HCT116 (cell line): ENCODE measurements around the gene GALNT16. TPM values are rescaled to one million over a fixed set of nuclear protein-coding genes. Genes with fewer than 3 reads are reported as not detected.

ENCODE experiments used
- ATAC-seq: fragments of 200-7000 bp; cut with Tn5 transposase; 2 replicates; pipeline ENCODE4 v1.9.1; 2020; ENCODE audit warnings: mild to moderate bottlenecking, moderate library complexity
- BruUV-seq: library from RNA; stranded (reverse); fragments of 400-500 nt; replicated peaks from 2 replicates; lab custom pipeline; 2021; lab: Mats Ljungman, UMichigan
- CTCF ChIA-PET: fragments of 300-600 bp; sonication (Branson Sonifier 250); formaldehyde crosslinking; loops from one replicate; lab custom pipeline; 2021; ENCODE audit warnings: antibody characterized with exemption; lab: Charles Lee
- POLR2A ChIA-PET: fragments of 300-600, 350-600 bp; sonication (Branson Sonifier 250); formaldehyde crosslinking; loops from one replicate; lab custom pipeline; 2021; ENCODE audit warnings: antibody characterized with exemption; lab: Charles Lee
- RAD21 ChIA-PET, 2 experiments: fragments of 300-600 bp; sonication (Branson Sonifier 250); formaldehyde crosslinking; loops; one replicate each; lab custom pipeline; 2023; ENCODE audit warnings: low total read pairs in 2 of 2; ENCODE audit not compliant: uncharacterized antibody in 2 of 2, unreplicated experiment in 2 of 2, low non-redundant PET in 1 of 2; lab: Charles Lee
- DNase-seq: peaks from one replicate; pipeline ENCODE4 v3.0.0-alpha.2; 2010; ENCODE audit warnings: low read depth, low spot score
- H2AFZ ChIP-seq: fragments of 200-600 bp; shearing (Covaris generic), sonication (generic); 2 replicates; pipeline ENCODE4 v1.6.1; 2017; ENCODE audit warnings: low read depth, mixed run types, mixed read lengths, antibody characterized with exemption, low read length; ENCODE audit not compliant: poor library complexity, severe bottlenecking
- H3K27ac ChIP-seq: 2 replicates; pipeline ENCODE4 v1.5.1; 2012; ENCODE audit warnings: low read depth, low read length
- H3K27me3 ChIP-seq: fragments of 200-600 bp; sonication (generic); 2 replicates; pipeline ENCODE4 v1.6.1; 2016; ENCODE audit warnings: mixed run types, low read length, mixed read lengths; ENCODE audit not compliant: insufficient read depth
- H3K36me3 ChIP-seq, 2 experiments: fragments of 200-500 bp in 1 of 2; fragments of 200-600 bp in 1 of 2; sonication (Bioruptor generic) in 1 of 2; sonication (generic) in 1 of 2; 2 replicates each; pipeline versions ENCODE4 v1.5.1 to v1.6.1; 2014 to 2016; ENCODE audit warnings: low read length in 2 of 2, inconsistent platforms in 1 of 2, mixed read lengths in 1 of 2, mixed run types in 1 of 2; ENCODE audit not compliant: insufficient read depth in 2 of 2, control insufficient read depth in 1 of 2
- H3K4me1 ChIP-seq, 2 experiments: fragments of 200-600 bp in 1 of 2; sonication (generic) in 1 of 2; 2 replicates each; pipeline versions ENCODE4 v1.5.1 to v1.6.1; 2012 to 2017; ENCODE audit warnings: low read length in 2 of 2, inconsistent platforms in 1 of 2, mild to moderate bottlenecking in 1 of 2, mixed read lengths in 1 of 2, mixed run types in 1 of 2, moderate library complexity in 1 of 2; ENCODE audit not compliant: insufficient read depth in 2 of 2, control insufficient read depth in 1 of 2
- H3K4me2 ChIP-seq: fragments of 200-600 bp; sonication (generic); 2 replicates; pipeline ENCODE4 v1.6.1; 2017; ENCODE audit warnings: mixed run types, low read length, mixed read lengths
- H3K4me3 ChIP-seq, 2 experiments: fragments of 200-600 bp in 1 of 2; sonication (generic) in 1 of 2; replicated peaks in 1 of 2; 2 replicates each; pipeline ENCODE4 v1.5.1; 2011 to 2016; ENCODE audit warnings: low read length in 2 of 2, control low read depth in 1 of 2, low read depth in 1 of 2, mild to moderate bottlenecking in 1 of 2, mixed read lengths in 1 of 2, mixed run types in 1 of 2
- H3K79me2 ChIP-seq: fragments of 200-600 bp; sonication (generic); 2 replicates; pipeline ENCODE4 v1.6.1; 2017; ENCODE audit warnings: mild to moderate bottlenecking, mixed run types, low read length, moderate library complexity, mixed read lengths; ENCODE audit not compliant: insufficient read depth
- H3K9ac ChIP-seq: fragments of 200-600 bp; sonication (generic); 2 replicates; pipeline ENCODE4 v1.6.1; 2016; ENCODE audit warnings: low read length, mixed read lengths
- H3K9me2 ChIP-seq: fragments of 200-600 bp; sonication (generic), shearing (Covaris generic); 2 replicates; pipeline ENCODE4 v1.6.1; 2017; ENCODE audit warnings: mixed run types, mild to moderate bottlenecking, moderate library complexity; ENCODE audit not compliant: insufficient read depth
- H3K9me3 ChIP-seq, 2 experiments: fragments of 200-500 bp in 1 of 2; fragments of 200-600 bp in 1 of 2; sonication (Bioruptor generic) in 1 of 2; sonication (generic) in 1 of 2; 2 replicates each; pipeline ENCODE4 v1.6.1; 2014 to 2017; ENCODE audit warnings: low read length in 2 of 2, mixed read lengths in 2 of 2, inconsistent platforms in 1 of 2, low read depth in 1 of 2, mild to moderate bottlenecking in 1 of 2, mixed run types in 1 of 2, moderate library complexity in 1 of 2; ENCODE audit not compliant: control insufficient read depth in 1 of 2, insufficient read depth in 1 of 2
- H4K20me1 ChIP-seq: fragments of 200-600 bp; sonication (generic), shearing (Covaris generic); 2 replicates; pipeline ENCODE4 v1.6.1; 2017; ENCODE audit warnings: mixed run types, mild to moderate bottlenecking, moderate library complexity; ENCODE audit not compliant: insufficient read depth
- CBX3 ChIP-seq: IDR thresholded peaks from 2 replicates; pipeline ENCODE4 v1.6.1; 2012; ENCODE audit warnings: low read depth
- CEBPB ChIP-seq: IDR thresholded peaks from 2 replicates; pipeline ENCODE4 v1.6.1; 2012; ENCODE audit warnings: low read depth
- CTCF ChIP-seq, 3 experiments: fragments of 200-600 bp in 1 of 3; sonication (generic) in 1 of 3; IDR thresholded peaks in 2 of 3; conservative IDR thresholded peaks in 1 of 3; 2 replicates each; pipeline ENCODE4 v1.5.1; 2012 to 2017; ENCODE audit warnings: low read depth in 2 of 3, low read length in 2 of 3, antibody characterized with exemption in 1 of 3, borderline replicate concordance in 1 of 3, control low read depth in 1 of 3, mild to moderate bottlenecking in 1 of 3, mixed read lengths in 1 of 3, mixed run types in 1 of 3, moderate library complexity in 1 of 3; ENCODE audit not compliant: insufficient read depth in 1 of 3
- EZH2 ChIP-seq: fragments of 200-600 bp; sonication (generic); IDR thresholded peaks from 2 replicates; pipeline ENCODE4 v1.6.1; 2017; ENCODE audit warnings: antibody characterized with exemption, mixed run types
- EZH2phosphoT487 ChIP-seq: fragments of 200-600 bp; IDR thresholded peaks from 2 replicates; pipeline ENCODE4 v1.6.1; 2018; ENCODE audit warnings: antibody characterized with exemption, borderline replicate concordance
- FOSL1 ChIP-seq: IDR thresholded peaks from 2 replicates; pipeline ENCODE4 v1.6.1; 2012; ENCODE audit warnings: low read depth
- JUND ChIP-seq: IDR thresholded peaks from 2 replicates; pipeline ENCODE4 v1.6.1; 2012
- POLR2A ChIP-seq: IDR thresholded peaks from 2 replicates; pipeline ENCODE4 v1.7.0; 2011; ENCODE audit warnings: borderline replicate concordance; ENCODE audit not compliant: insufficient read depth, insufficient read length; ENCODE audit errors: extremely low read depth
- RAD21 ChIP-seq: IDR thresholded peaks from 2 replicates; pipeline ENCODE4 v1.6.1; 2012; ENCODE audit warnings: low read depth, mild to moderate bottlenecking
- REST ChIP-seq: IDR thresholded peaks from 2 replicates; pipeline ENCODE4 v1.6.1; 2012; ENCODE audit warnings: low read depth
- SP1 ChIP-seq: IDR thresholded peaks from 2 replicates; pipeline ENCODE4 v1.6.1; 2012; ENCODE audit warnings: low read depth
- SRF ChIP-seq: IDR thresholded peaks from 2 replicates; pipeline ENCODE4 v1.6.1; 2012; ENCODE audit warnings: low read depth
- TCF7L2 ChIP-seq: IDR thresholded peaks from 2 replicates; pipeline ENCODE4 v1.7.0; 2011; ENCODE audit warnings: borderline replicate concordance, inconsistent platforms; ENCODE audit not compliant: insufficient read depth, insufficient read length; ENCODE audit errors: extremely low read depth
- ZNF274 ChIP-seq: fragments of 200-500 bp; sonication (Bioruptor generic); IDR thresholded peaks from 2 replicates; pipeline ENCODE4 v1.6.1; 2014; ENCODE audit warnings: mild to moderate bottlenecking, low read depth, low read length, inconsistent platforms
- intact Hi-C: fragments of 100-400 bp; cut with micrococcal nuclease; formaldehyde crosslinking; loops from 2 replicates; pipeline ENCODE4 v1.10.0; 2022
- total RNA-seq: library from RNA; stranded (reverse); gene quantifications from one replicate; pipeline ENCODE4 v1.2.1, GENCODE V29; 2021; ENCODE audit not compliant: unreplicated experiment

The GALNT16 gene
- total RNA-seq, 1 experiment from 2014 or later: 0.32 TPM

DNA sequence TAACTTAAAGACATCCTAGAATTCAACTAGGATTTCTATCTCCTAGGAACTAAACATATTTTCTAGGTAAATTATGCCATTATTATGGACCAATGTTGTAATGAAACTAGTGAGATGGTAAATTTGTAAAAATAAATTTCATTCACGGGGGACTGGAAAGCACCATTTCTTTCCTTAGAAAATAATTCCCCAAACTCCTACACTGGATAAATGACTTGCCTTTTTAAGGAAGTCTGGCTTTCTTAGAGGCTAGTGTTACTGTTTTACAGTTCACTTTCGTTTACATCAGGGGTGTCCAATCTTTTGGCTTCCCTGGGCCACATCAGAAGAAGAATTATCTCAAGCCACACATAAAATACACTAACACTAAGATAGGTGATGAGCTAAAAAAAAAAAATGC is 141.9 kb downstream of the GALNT16 start:
- intact Hi-C loops: no loop called here
- Histone ChIP-seq H3K4me1 (peaks cover 12 to 14% of the 10 kb centered on the region in 2 experiments; a peak in 3 of 4 replicates), H3K27ac (no peak overlapping the region), H3K9me3 (no peaks in the 10 kb centered on the region), H4K20me1 (peaks cover 2% of the 10 kb centered on the region; the same call in 1 of the 2 replicates), H3K36me3 (no peaks in the 10 kb centered on the region), H3K4me3 (no peak overlapping the region), H3K9ac (no peak overlapping the region), H3K9me2 (no peaks in the 10 kb centered on the region), H3K4me2 (no peak overlapping the region), H3K79me2 (peaks cover 97% of the 10 kb centered on the region), H3K27me3 (no peaks in the 10 kb centered on the region), H2AFZ (no peak overlapping the region)
- ATAC-seq (no peak), DNase-seq (no peak)
- no TSS peak for BruUV-seq
- POLR2A ChIA-PET: no interaction called here
- no peak for TF ChIP-seq CTCF (IDR thresholded peaks at IDR 0.05 in 2 of 3, conservative IDR thresholded peaks at IDR 0.05 in 1 of 3; ENCODE audit: borderline replicate concordance in 1 of 3, insufficient read depth in 1 of 3, low read depth in 2 of 3, low read length in 2 of 3)
- TF ChIP-seq CBX3: no peak
- TF ChIP-seq TCF7L2: no peak
- no peak for TF ChIP-seq POLR2A
- TF ChIP-seq EZH2: no peak
- TF ChIP-seq SRF: no peak
- CTCF ChIA-PET: no interaction called here
- RAD21 ChIA-PET: no interaction called here

- BruUV-seq: no TSS peak
- H3K9ac ChIP-seq: no peak overlapping the region
- CTCF ChIA-PET: no interaction called here
- DNase-seq (no peak), ATAC-seq (no peak)
- no peaks in the 10 kb centered on the region for H3K36me3 ChIP-seq
- no peak overlapping the region for H3K4me2 ChIP-seq
- H2AFZ ChIP-seq: no peak overlapping the region
- intact Hi-C loops: no loop called here
- peaks cover 98% of the 10 kb centered on the region for H3K79me2 ChIP-seq
- no peaks in the 10 kb centered on the region for H3K9me3 ChIP-seq
- no peaks in the 10 kb centered on the region for H3K27me3 ChIP-seq
- H3K4me3 ChIP-seq: no peak overlapping the region
- RAD21 ChIA-PET: no interaction called here
- no peaks in the 10 kb centered on the region for H4K20me1 ChIP-seq
- POLR2A ChIA-PET: no interaction called here
- TF ChIP-seq CTCF (IDR thresholded peaks at IDR 0.05 in 2 of 3, conservative IDR thresholded peaks at IDR 0.05 in 1 of 3; ENCODE audit: borderline replicate concordance in 1 of 3, insufficient read depth in 1 of 3, low read depth in 2 of 3, low read length in 2 of 3) (no peak), RAD21 (no peak), JUND (no peak), CEBPB (no peak), REST (no peak), EZH2phosphoT487 (no peak), EZH2 (no peak), ZNF274 (no peak), SP1 (no peak), SRF (no peak), FOSL1 (no peak)
- peaks cover 9 to 10% of the 10 kb centered on the region in 2 experiments; a peak in 2 of 4 replicates for H3K4me1 ChIP-seq
- H3K9me2 ChIP-seq: no peaks in the 10 kb centered on the region
- no peak overlapping the region for H3K27ac ChIP-seq
Observed at GRCh38 chr14:69404478-69404877, 144.5 kb downstream of the GALNT16 start.
